ENCODE results near the gene RRAD. TPM values are rescaled to one million over a fixed set of nuclear protein-coding genes. Genes with fewer than 3 reads are reported as not detected.
A peak's percentile ranks its signal among the peaks of the same experiment; 100 is the strongest.

Gene RRAD
- total and polyA plus RNA-seq, 2 of the 4 experiments (the other 2 are of a cell fraction) = 1.3 to 2.1 TPM

GRCh38 chr16:66898933-66899309 lies 26.4 kb downstream of the RRAD start:
- H2BK5ac ChIP-seq (ENCODE audit: low read depth, low read length, poor library complexity, severe bottlenecking) = peak overlapping the region; percentile 27
- H2AFZ ChIP-seq (replicated peaks; ENCODE audit: low read length, poor library complexity) = no peak overlapping the region
- H2BK120ac ChIP-seq (ENCODE audit: low read depth, low read length) = peak overlapping the region; percentile 92
- peak overlapping the region; percentile 55; the same call in 1 of the 3 replicates for H2BK15ac ChIP-seq (ENCODE audit: low read depth, low read length)
- H3K4me1 ChIP-seq (ENCODE audit: control insufficient read depth, insufficient read depth, low read length) = peaks cover 30% of the 10 kb centered on the region
- H4K20me1 ChIP-seq (ENCODE audit: insufficient read depth, low read length) = no peaks in the 10 kb centered on the region
- peak overlapping the region; percentile 90 for H3K4ac ChIP-seq (ENCODE audit: low read depth, low read length)
- no peak overlapping the region for H3K4me2 ChIP-seq (ENCODE audit: low read depth, low read length)
- H2BK20ac ChIP-seq (ENCODE audit: low read depth, low read length) = peak overlapping the region; percentile 66; the same call in 1 of the 2 replicates
- dilution Hi-C loops (cut with HindIII; ENCODE audit: low sequenced_read_pairs, unreplicated experiment) = no loop called here
- peak overlapping the region in 1 of 2 experiments; percentile 78; a peak in 2 of 4 replicates for H4K8ac ChIP-seq (ENCODE audit: low read depth in 2 of 2, low read length in 2 of 2)
- H2AK5ac ChIP-seq (ENCODE audit: low read depth, low read length) = peak overlapping the region; percentile 95
- no peak for TF ChIP-seq CTCF (conservative IDR thresholded peaks at IDR 0.05; ENCODE audit: low read depth, low read length)
- no peak for TF ChIP-seq MAZ (IDR thresholded peaks at IDR 0.05; ENCODE audit: borderline replicate concordance, low read depth, low read length)
- no peak for TF ChIP-seq RFX5 (IDR thresholded peaks at IDR 0.05; ENCODE audit: low read depth, low read length)
- TF ChIP-seq FOS (IDR thresholded peaks at IDR 0.05; ENCODE audit: low read depth, low read length) = no peak
- no peak for TF ChIP-seq BHLHE40 (IDR thresholded peaks at IDR 0.05; ENCODE audit: low read depth, low read length)
- no peak for TF ChIP-seq ELK1 (IDR thresholded peaks at IDR 0.05; ENCODE audit: borderline replicate concordance, low read depth, low read length)
- TF ChIP-seq MAFK (IDR thresholded peaks at IDR 0.05; ENCODE audit: low read depth, low read length) = no peak
- TF ChIP-seq POLR2A (IDR thresholded peaks at IDR 0.05; ENCODE audit: low read depth, low read length) = no peak
- no peak for TF ChIP-seq CHD1 (IDR thresholded peaks at IDR 0.05; ENCODE audit: low read depth, low read length)
- no peak for TF ChIP-seq MXI1 (IDR thresholded peaks at IDR 0.05; ENCODE audit: borderline replicate concordance, low read depth, low read length)
- TF ChIP-seq CEBPB (IDR thresholded peaks at IDR 0.05; ENCODE audit: low read depth, low read length) = no peak
- no peak for TF ChIP-seq SMC3 (IDR thresholded peaks at IDR 0.05; ENCODE audit: low read depth, low read length)
- TF ChIP-seq RAD21 (IDR thresholded peaks at IDR 0.05; ENCODE audit: low read length) = no peak
- TF ChIP-seq, protein P1, sequence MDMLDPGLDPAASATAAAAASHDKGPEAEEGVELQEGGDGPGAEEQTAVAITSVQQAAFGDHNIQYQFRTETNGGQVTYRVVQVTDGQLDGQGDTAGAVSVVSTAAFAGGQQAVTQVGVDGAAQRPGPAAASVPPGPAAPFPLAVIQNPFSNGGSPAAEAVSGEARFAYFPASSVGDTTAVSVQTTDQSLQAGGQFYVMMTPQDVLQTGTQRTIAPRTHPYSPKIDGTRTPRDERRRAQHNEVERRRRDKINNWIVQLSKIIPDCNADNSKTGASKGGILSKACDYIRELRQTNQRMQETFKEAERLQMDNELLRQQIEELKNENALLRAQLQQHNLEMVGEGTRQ (IDR thresholded peaks at IDR 0.05; ENCODE audit: low read depth, low read length) = no peak
- TF ChIP-seq RCOR1 (IDR thresholded peaks at IDR 0.05; ENCODE audit: insufficient replicate concordance, low read length) = no peak
- TF ChIP-seq NFE2L2 (IDR thresholded peaks at IDR 0.05; ENCODE audit: low read depth, low read length) = no peak
- H3K9ac ChIP-seq (ENCODE audit: low read depth, low read length) = no peak overlapping the region; the same call in 1 of the 2 replicates
- intact Hi-C loops (cut with micrococcal nuclease) = loop anchor here (10.0 kb wide), 1 partner anchor 256 kb away; the partner anchor contains the start of genes B3GNT9, FBXL8 and TRADD
- WGBS, 2 experiments (ENCODE audit: extremely low coverage in 2 of 2, insufficient read length in 1 of 2) = no CpG with 5 or more reads among the region's 2 CpGs
- POLR2A ChIA-PET (ENCODE audit: unreplicated experiment) = no interaction called here
- no peak overlapping the region for H3K56ac ChIP-seq (ENCODE audit: extremely low read depth, insufficient read depth, low read length)
- H3K4me3 ChIP-seq (ENCODE audit: insufficient read depth, low read depth, low read length) = no peak overlapping the region
- peak overlapping the region; percentile 37 for H4K5ac ChIP-seq (ENCODE audit: low read depth, low read length)
- no peaks in the 10 kb centered on the region for H3K9me3 ChIP-seq (ENCODE audit: control insufficient read depth, insufficient read depth, low read length)
- no peaks in the 10 kb centered on the region for H3K27me3 ChIP-seq (ENCODE audit: control insufficient read depth, insufficient read depth, low read length)
- ATAC-seq (ENCODE audit: low read depth) (no peak), DNase-seq (no peak)
- H3K36me3 ChIP-seq (ENCODE audit: control insufficient read depth, insufficient read depth, low read length) = no peaks in the 10 kb centered on the region; the same call in 1 of the 2 replicates
- peak overlapping the region; percentile 40; the same call in 1 of the 2 replicates for H3K14ac ChIP-seq (replicated peaks; ENCODE audit: low read depth, low read length)
- H3K9me1 ChIP-seq (ENCODE audit: insufficient read depth, low read length) = peaks cover 30% of the 10 kb centered on the region
- H3K18ac ChIP-seq (ENCODE audit: low read depth, low read length) = peak overlapping the region; percentile 42; the same call in 1 of the 2 replicates
- H3K27ac ChIP-seq (ENCODE audit: insufficient read depth, low read length) = peak overlapping the region; percentile 84; the same call in 1 of the 2 replicates
- in situ Hi-C loops (cut with MboI; ENCODE audit: low sequenced_read_pairs) = loop anchor here (5.0 kb wide), 1 partner anchor 33 kb away; the partner anchor contains the start of gene CIAO2B
- BruUV-seq (replicated peaks) = no TSS peak
- H3K23ac ChIP-seq (ENCODE audit: low read depth, low read length) = peak overlapping the region; percentile 48; the same call in 1 of the 2 replicates
- H4K91ac ChIP-seq (ENCODE audit: insufficient read depth, low read depth, low read length) = peak overlapping the region; percentile 92
- no peaks in the 10 kb centered on the region; a peak in 2 of 4 replicates for H3K79me1 ChIP-seq (ENCODE audit: low read depth in 1 of 2, low read length in 2 of 2)
- no peak overlapping the region for H2AK9ac ChIP-seq (replicated peaks; ENCODE audit: low read depth, low read length, poor library complexity)
- CTCF ChIA-PET = no interaction called here

All from IMR-90 (cell line).